ENCODE results near the gene COA1.

DNA sequence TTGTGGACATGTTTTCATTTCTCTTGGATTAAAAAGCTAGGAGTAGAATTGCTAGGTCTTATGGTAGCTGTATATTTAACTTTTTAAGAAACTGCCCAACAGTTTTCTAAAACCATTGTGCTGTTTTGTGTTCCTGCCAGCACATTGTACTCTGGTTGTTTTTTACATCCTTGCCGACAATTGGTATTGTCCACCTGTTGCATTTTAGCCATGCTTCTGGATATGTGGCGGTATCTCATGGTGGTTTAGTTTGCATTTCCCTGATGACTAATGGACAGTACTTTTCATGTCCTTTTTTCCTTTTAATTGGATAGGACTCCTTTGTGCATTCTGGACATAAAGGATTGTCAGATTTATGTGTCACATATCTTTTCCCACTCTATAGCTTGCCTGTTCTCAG lies 100.9 kb downstream of the COA1 start:
- TF ChIP-seq CTCF (IDR thresholded peaks at IDR 0.05) = no peak
- TF ChIP-seq POLR2A (IDR thresholded peaks at IDR 0.05) = no peak

Data from Peyer's patch (tissue), 4 donors.